GM18870 (cell line): ENCODE results near the gene DNAH9.

ENCODE experiments used
- ATAC-seq: cut with Tn5 transposase; IDR thresholded peaks from one replicate; pipeline ENCODE4 v1.9.1; 2021; ENCODE audit warnings: moderate library complexity; ENCODE audit not compliant: unreplicated experiment

Gene DNAH9

GRCh38 chr17:11744696-11745095 lies 146.4 kb downstream of the DNAH9 start:
- no peak for ATAC-seq

- no peak for ATAC-seq
These were observed 149.2 kb downstream of the DNAH9 start for GRCh38 chr17:11747441-11747840.

GRCh38 chr17:11757815-11758214 lies 159.5 kb downstream of the DNAH9 start:
- ATAC-seq = no peak

- no peak for ATAC-seq
These were observed 169.8 kb downstream of the DNAH9 start for GRCh38 chr17:11768106-11768505.

GRCh38 chr17:11768981-11769380 lies 170.7 kb downstream of the DNAH9 start:
- ATAC-seq = no peak

GRCh38 chr17:11772031-11772430 lies 173.8 kb downstream of the DNAH9 start:
- no peak for ATAC-seq

GRCh38 chr17:11779892-11780291 lies 181.6 kb downstream of the DNAH9 start:
- no peak for ATAC-seq

- no peak for ATAC-seq
These were observed 182.4 kb downstream of the DNAH9 start for GRCh38 chr17:11780621-11781020.

GRCh38 chr17:11786711-11787438 lies 188.6 kb downstream of the DNAH9 start:
- no peak for ATAC-seq

GRCh38 chr17:11795906-11796305 lies 197.6 kb downstream of the DNAH9 start:
- ATAC-seq = no peak

GRCh38 chr17:11797803-11798202 lies 199.5 kb downstream of the DNAH9 start:
- ATAC-seq = no peak

- no peak for ATAC-seq
These were observed 205.1 kb downstream of the DNAH9 start for GRCh38 chr17:11803231-11803969.

- no peak for ATAC-seq
These were observed 206.9 kb downstream of the DNAH9 start for GRCh38 chr17:11805138-11805537.

- no peak for ATAC-seq
These were observed 207.7 kb downstream of the DNAH9 start for GRCh38 chr17:11805952-11806351.

- no peak for ATAC-seq
These were observed 209.3 kb downstream of the DNAH9 start for GRCh38 chr17:11807606-11808005.

- ATAC-seq = no peak
These were observed 215.0 kb downstream of the DNAH9 start for GRCh38 chr17:11813278-11813677.

- no peak for ATAC-seq
These were observed 215.6 kb downstream of the DNAH9 start for GRCh38 chr17:11813871-11814270.

- no peak for ATAC-seq
These were observed 216.5 kb downstream of the DNAH9 start for GRCh38 chr17:11814655-11815262.

GRCh38 chr17:11816409-11816808 lies 218.1 kb downstream of the DNAH9 start:
- ATAC-seq = no peak

GRCh38 chr17:11823862-11824261 lies 225.6 kb downstream of the DNAH9 start:
- no peak for ATAC-seq

- no peak for ATAC-seq
These were observed 227.4 kb downstream of the DNAH9 start for GRCh38 chr17:11825572-11826209.
